Trophoblast cell (in vitro differentiated cells and primary cell): ENCODE data around the gene POLR1D. TPM values are rescaled to one million over a fixed set of nuclear protein-coding genes. Genes with fewer than 3 reads are reported as not detected.

Source experiments
- DNase-seq, 2 donors: peaks; one replicate each; pipeline ENCODE4 v3.0.0-alpha.2; 2016
- H2AFZ ChIP-seq: 2 replicates; pipeline ENCODE4 v1.6.1; 2013; ENCODE audit warnings: low read length, moderate library complexity, mild to moderate bottlenecking; ENCODE audit not compliant: insufficient read depth, poor library complexity
- H2AK5ac ChIP-seq: 2 replicates; pipeline ENCODE4 v1.6.1; 2013; ENCODE audit warnings: mild to moderate bottlenecking, low read length
- H2BK120ac ChIP-seq: 2 replicates; pipeline ENCODE4 v1.6.1; 2013; ENCODE audit warnings: low read length, mild to moderate bottlenecking, moderate library complexity; ENCODE audit not compliant: insufficient read depth, poor library complexity
- H2BK12ac ChIP-seq: 2 replicates; pipeline ENCODE4 v1.6.1; 2013; ENCODE audit warnings: mild to moderate bottlenecking, low read length, moderate library complexity
- H2BK5ac ChIP-seq: 2 replicates; pipeline ENCODE4 v1.6.1; 2013; ENCODE audit warnings: low read length, low read depth, moderate library complexity, mild to moderate bottlenecking; ENCODE audit not compliant: poor library complexity
- H3K14ac ChIP-seq: 2 replicates; pipeline ENCODE4 v1.6.1; 2013; ENCODE audit warnings: mild to moderate bottlenecking, low read length
- H3K18ac ChIP-seq: 2 replicates; pipeline ENCODE4 v1.6.1; 2013; ENCODE audit warnings: mild to moderate bottlenecking, low read length
- H3K23ac ChIP-seq: 2 replicates; pipeline ENCODE4 v1.6.1; 2013; ENCODE audit warnings: low read length
- H3K27ac ChIP-seq: 2 replicates; pipeline ENCODE4 v1.5.1; 2013; ENCODE audit warnings: low read depth, mild to moderate bottlenecking, inconsistent platforms, low read length, moderate library complexity
- H3K27me3 ChIP-seq: 2 replicates; pipeline ENCODE4 v1.6.1; 2013; ENCODE audit warnings: inconsistent platforms, mild to moderate bottlenecking, low read length, moderate library complexity; ENCODE audit not compliant: insufficient read depth
- H3K36me3 ChIP-seq, 2 experiments: 1 replicate in 1 of 2; 2 replicates in 1 of 2; pipeline ENCODE4 v1.6.1; 2013; ENCODE audit warnings: low read length in 2 of 2, mild to moderate bottlenecking in 2 of 2, moderate library complexity in 1 of 2; ENCODE audit not compliant: insufficient read depth in 2 of 2, control insufficient read depth in 1 of 2
- H3K4ac ChIP-seq: 2 replicates; pipeline ENCODE4 v1.6.1; 2013; ENCODE audit warnings: low read depth, mild to moderate bottlenecking, low read length, moderate library complexity
- H3K4me1 ChIP-seq, 2 experiments: 1 replicate in 1 of 2; 2 replicates in 1 of 2; pipeline ENCODE4 v1.6.1; 2013; ENCODE audit warnings: low read length in 2 of 2, mild to moderate bottlenecking in 2 of 2, moderate library complexity in 1 of 2; ENCODE audit not compliant: insufficient read depth in 2 of 2, control insufficient read depth in 1 of 2
- H3K4me2 ChIP-seq: 2 replicates; pipeline ENCODE4 v1.6.1; 2013; ENCODE audit warnings: inconsistent platforms, mild to moderate bottlenecking, low read length, moderate library complexity
- H3K4me3 ChIP-seq: 2 replicates; pipeline ENCODE4 v1.5.1; 2013; ENCODE audit warnings: mild to moderate bottlenecking, low read depth, low read length, inconsistent platforms
- H3K79me1 ChIP-seq: one replicate; pipeline ENCODE4 v1.6.1; 2013; ENCODE audit warnings: low read length
- H3K79me2 ChIP-seq: 2 replicates; pipeline ENCODE4 v1.6.1; 2013; ENCODE audit warnings: low read length, mild to moderate bottlenecking; ENCODE audit not compliant: control insufficient read depth, insufficient read depth, poor library complexity
- H3K9ac ChIP-seq: 2 replicates; pipeline ENCODE4 v1.6.1; 2013; ENCODE audit warnings: mild to moderate bottlenecking, low read length
- H3K9me3 ChIP-seq: 2 replicates; pipeline ENCODE4 v1.6.1; 2013; ENCODE audit warnings: low read depth, mild to moderate bottlenecking, control low read depth, inconsistent platforms, low read length; ENCODE audit not compliant: insufficient read depth
- H4K12ac ChIP-seq: 2 replicates; pipeline ENCODE4 v1.6.1; 2013; ENCODE audit warnings: low read depth, mild to moderate bottlenecking, low read length, moderate library complexity
- H4K8ac ChIP-seq: 2 replicates; pipeline ENCODE4 v1.6.1; 2013; ENCODE audit warnings: low read depth, mild to moderate bottlenecking, low read length, moderate library complexity
- H4K91ac ChIP-seq: one replicate; pipeline ENCODE4 v1.6.1; 2013; ENCODE audit warnings: low read depth, mild to moderate bottlenecking, low read length, moderate library complexity
- WGBS: extraction: QIAGEN DNeasy Blood & Tissue Kit; methylation state at CpG from one replicate; pipeline ENCODE4 v1.1.7; 2013; ENCODE audit warnings: missing lambda C conversion rate; ENCODE audit not compliant: insufficient read length, insufficient coverage; ENCODE audit errors: extremely low coverage; 5-methylcytosine and 5-hydroxymethylcytosine counted together
- polyA plus RNA-seq: library from polyadenylated mRNA; stranded (reverse); fragments of 200-250 nt; gene quantifications from 2 replicates; pipeline ENCODE4 v1.2.3, GENCODE V29; 2013

Gene POLR1D, protein sequence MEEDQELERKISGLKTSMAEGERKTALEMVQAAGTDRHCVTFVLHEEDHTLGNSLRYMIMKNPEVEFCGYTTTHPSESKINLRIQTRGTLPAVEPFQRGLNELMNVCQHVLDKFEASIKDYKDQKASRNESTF
- polyA plus RNA-seq = 173 and 176 TPM in 2 replicates

GRCh38 chr13:27621366-27622101 is at the start of gene POLR1D:
Gene POLR1D, plus strand, starts transcription at chr13:27621892. Its CDS starts 92 bp downstream, at chr13:27621984.
- Histone ChIP-seq H3K4ac (peak within 1 kb of the TSS; percentile 98), H2AFZ (peak within 1 kb of the TSS; percentile 86), H3K14ac (peak within 1 kb of the TSS; percentile 95), H3K36me3 (peaks cover 0 to 7% of the 10 kb centered on the region in 2 experiments), H3K4me2 (peak within 1 kb of the TSS; percentile 73), H4K91ac (peak within 1 kb of the TSS; percentile 97), H2AK5ac (peak within 1 kb of the TSS; percentile 96), H2BK120ac (peak within 1 kb of the TSS; percentile 92), H4K8ac (peak within 1 kb of the TSS; percentile 96), H2BK5ac (peak within 1 kb of the TSS; percentile 85), H3K27ac (peak within 1 kb of the TSS; percentile 99), H3K27me3 (no peaks in the 10 kb centered on the region), H3K18ac (peak within 1 kb of the TSS; percentile 96), H3K23ac (no peak within 1 kb of the TSS), H3K79me1 (peaks cover 20% of the 10 kb centered on the region), H3K9ac (peak within 1 kb of the TSS; percentile 97), H3K4me1 (peaks cover 2 to 10% of the 10 kb centered on the region in 2 experiments), H4K12ac (peak within 1 kb of the TSS; percentile 95), H3K79me2 (peaks cover 17% of the 10 kb centered on the region), H3K4me3 (peak within 1 kb of the TSS; percentile 98), H2BK12ac (peak within 1 kb of the TSS; percentile 69), H3K9me3 (no peaks in the 10 kb centered on the region)
- no CpG with 5 or more reads among the region's 71 CpGs for WGBS
- DNase-seq = peak; percentile 93 to 94

GRCh38 chr13:27572234-27572901 is 49.3 kb upstream of the POLR1D start:
- no peak overlapping the region for H2AFZ ChIP-seq
- DNase-seq = no peak
- H2AK5ac ChIP-seq = no peak overlapping the region
- H2BK120ac ChIP-seq = no peak overlapping the region
- peaks cover 2 to 4% of the 10 kb centered on the region in 2 experiments for H3K36me3 ChIP-seq
- no peak overlapping the region for H3K27ac ChIP-seq
- no peaks in the 10 kb centered on the region for H3K79me2 ChIP-seq
- no peak overlapping the region for H3K4ac ChIP-seq
- no peak overlapping the region for H3K23ac ChIP-seq
- H3K9ac ChIP-seq = no peak overlapping the region
- no peaks in the 10 kb centered on the region for H3K9me3 ChIP-seq
- no peak overlapping the region for H4K91ac ChIP-seq
- no peaks in the 10 kb centered on the region for H3K79me1 ChIP-seq
- H2BK12ac ChIP-seq = no peak overlapping the region
- no peak overlapping the region for H3K14ac ChIP-seq
- no peak overlapping the region for H3K4me2 ChIP-seq
- H3K18ac ChIP-seq = no peak overlapping the region
- H3K4me1 ChIP-seq = no peaks in the 10 kb centered on the region
- no peak overlapping the region for H4K8ac ChIP-seq
- H3K27me3 ChIP-seq = no peaks in the 10 kb centered on the region
- H4K12ac ChIP-seq = no peak overlapping the region
- no peak overlapping the region for H3K4me3 ChIP-seq
- no peak overlapping the region for H2BK5ac ChIP-seq

DNA sequence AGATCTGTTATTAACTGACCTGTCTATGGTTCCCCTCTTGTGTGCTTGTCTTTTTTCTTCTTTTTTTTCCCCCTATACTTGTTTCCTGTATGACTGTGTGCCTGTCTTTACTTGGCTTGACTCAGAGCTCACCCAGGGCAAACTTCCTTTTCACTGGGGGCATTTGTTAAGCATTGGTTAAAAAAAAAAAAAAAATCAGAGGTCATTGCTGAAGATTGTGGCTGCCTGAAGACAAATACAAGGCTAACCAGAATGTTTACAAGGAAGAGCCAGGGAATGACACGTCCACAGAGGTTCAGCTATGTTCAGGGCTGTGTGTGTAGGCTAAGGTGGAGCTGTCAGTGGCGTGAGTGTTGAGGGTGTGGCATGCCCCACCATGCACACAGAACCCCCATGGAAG is 48.4 kb upstream of the POLR1D start:
- Histone ChIP-seq H3K36me3 (peaks cover 2 to 4% of the 10 kb centered on the region in 2 experiments), H3K4me2 (no peak overlapping the region), H4K12ac (no peak overlapping the region), H3K27me3 (no peaks in the 10 kb centered on the region), H2BK12ac (no peak overlapping the region), H3K18ac (no peak overlapping the region), H3K4me3 (no peak overlapping the region), H2BK5ac (no peak overlapping the region), H3K14ac (no peak overlapping the region), H2BK120ac (no peak overlapping the region), H3K23ac (no peak overlapping the region), H3K9me3 (no peaks in the 10 kb centered on the region), H2AK5ac (no peak overlapping the region), H3K79me1 (no peaks in the 10 kb centered on the region), H4K8ac (no peak overlapping the region), H2AFZ (no peak overlapping the region), H3K4me1 (no peaks in the 10 kb centered on the region), H3K4ac (no peak overlapping the region), H4K91ac (no peak overlapping the region), H3K27ac (no peak overlapping the region), H3K79me2 (no peaks in the 10 kb centered on the region), H3K9ac (no peak overlapping the region)
- no CpG with 5 or more reads among the region's 2 CpGs for WGBS
- peak; percentile 13 to 59 for DNase-seq

DNA sequence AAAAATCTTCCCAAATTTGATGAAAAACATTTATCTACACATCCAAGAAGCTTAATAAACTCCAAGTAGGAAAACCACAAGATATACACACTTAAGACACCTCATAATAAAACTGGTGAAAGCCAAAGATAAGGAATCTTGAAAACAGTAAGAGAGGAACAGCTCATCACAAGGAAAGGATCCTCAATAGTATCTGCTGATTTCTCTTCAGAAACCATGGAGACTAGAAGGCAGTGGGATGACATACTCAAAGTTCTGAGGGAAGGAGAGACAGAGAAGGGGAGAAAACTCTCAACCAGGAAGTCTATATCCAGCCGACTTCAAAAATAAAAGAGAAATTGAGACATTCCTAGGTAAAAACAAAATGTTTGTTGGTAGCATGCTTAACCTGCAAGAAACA is 47.0 kb upstream of the POLR1D start:
- Histone ChIP-seq H3K14ac (no peak overlapping the region), H2BK5ac (no peak overlapping the region), H3K23ac (no peak overlapping the region), H3K4me3 (no peak overlapping the region), H3K27ac (no peak overlapping the region), H4K12ac (no peak overlapping the region), H4K91ac (no peak overlapping the region), H2BK120ac (no peak overlapping the region), H2AK5ac (no peak overlapping the region), H3K4ac (no peak overlapping the region), H3K79me2 (no peaks in the 10 kb centered on the region), H3K36me3 (peaks cover 0 to 1% of the 10 kb centered on the region in 2 experiments), H3K79me1 (no peaks in the 10 kb centered on the region), H3K4me2 (no peak overlapping the region), H3K27me3 (no peaks in the 10 kb centered on the region), H2AFZ (no peak overlapping the region), H3K9me3 (no peaks in the 10 kb centered on the region), H3K9ac (no peak overlapping the region), H3K4me1 (no peaks in the 10 kb centered on the region), H3K18ac (no peak overlapping the region), H2BK12ac (no peak overlapping the region), H4K8ac (no peak overlapping the region)
- WGBS = no CpG with 5 or more reads among the region's 1 CpG
- no peak for DNase-seq
